Measurements from ENCODE around the gene VCAN. TPM values are rescaled to one million over a fixed set of nuclear protein-coding genes. Genes with fewer than 3 reads are reported as not detected.

Gene VCAN
- total RNA-seq, 1 experiment from 2014 or later = 0.12 TPM

GRCh38 chr5:83527722-83528438, 56.3 kb downstream of the VCAN start:
- DNase-seq (ENCODE audit: extremely low read depth, low read depth) = no peak

- no peak for DNase-seq (ENCODE audit: extremely low read depth, low read depth)
Measured at GRCh38 chr5:83528439-83528769, 56.9 kb downstream of the VCAN start.

GRCh38 chr5:83530193-83530592, 58.6 kb downstream of the VCAN start:
- DNase-seq (ENCODE audit: extremely low read depth, low read depth) = no peak

GRCh38 chr5:83531661-83532060, 60.1 kb downstream of the VCAN start:
- DNase-seq (ENCODE audit: extremely low read depth, low read depth) = no peak

- DNase-seq (ENCODE audit: extremely low read depth, low read depth) = no peak
Measured at GRCh38 chr5:83538786-83539462, 67.4 kb downstream of the VCAN start.

GRCh38 chr5:83539463-83539790, 67.9 kb downstream of the VCAN start:
- no peak for DNase-seq (ENCODE audit: extremely low read depth, low read depth)

- DNase-seq (ENCODE audit: extremely low read depth, low read depth) = no peak
Measured at GRCh38 chr5:83540105-83540504, 68.6 kb downstream of the VCAN start.

- no peak for DNase-seq (ENCODE audit: extremely low read depth, low read depth)
Measured at GRCh38 chr5:83540783-83541182, 69.2 kb downstream of the VCAN start.

GRCh38 chr5:83542839-83543238, 71.3 kb downstream of the VCAN start:
- no peak for DNase-seq (ENCODE audit: extremely low read depth, low read depth)

- no peak for DNase-seq (ENCODE audit: extremely low read depth, low read depth)
Measured at GRCh38 chr5:83543898-83544297, 72.4 kb downstream of the VCAN start.

GRCh38 chr5:83547161-83547560, 75.6 kb downstream of the VCAN start:
- DNase-seq (ENCODE audit: extremely low read depth, low read depth) = no peak

GRCh38 chr5:83547889-83548288, 76.3 kb downstream of the VCAN start:
- DNase-seq (ENCODE audit: extremely low read depth, low read depth) = no peak

GRCh38 chr5:83548581-83548980, 77.0 kb downstream of the VCAN start:
- no peak for DNase-seq (ENCODE audit: extremely low read depth, low read depth)

GRCh38 chr5:83549076-83549475, 77.5 kb downstream of the VCAN start:
- DNase-seq (ENCODE audit: extremely low read depth, low read depth) = no peak

- DNase-seq (ENCODE audit: extremely low read depth, low read depth) = no peak
Measured at GRCh38 chr5:83549674-83550073, 78.1 kb downstream of the VCAN start.

GRCh38 chr5:83551821-83552220, 80.3 kb downstream of the VCAN start:
- DNase-seq (ENCODE audit: extremely low read depth, low read depth) = no peak

GRCh38 chr5:83552275-83552674, 80.7 kb downstream of the VCAN start:
- no peak for DNase-seq (ENCODE audit: extremely low read depth, low read depth)

GRCh38 chr5:83553000-83553486, 81.5 kb downstream of the VCAN start:
- DNase-seq (ENCODE audit: extremely low read depth, low read depth) = no peak

GRCh38 chr5:83554133-83554532, 82.6 kb downstream of the VCAN start:
- DNase-seq (ENCODE audit: extremely low read depth, low read depth) = no peak

- DNase-seq (ENCODE audit: extremely low read depth, low read depth) = no peak
Measured at GRCh38 chr5:83554686-83555085, 83.1 kb downstream of the VCAN start.

- DNase-seq (ENCODE audit: extremely low read depth, low read depth) = no peak
Measured at GRCh38 chr5:83555263-83555662, 83.7 kb downstream of the VCAN start.

- no peak for DNase-seq (ENCODE audit: extremely low read depth, low read depth)
Measured at GRCh38 chr5:83556190-83556589, 84.6 kb downstream of the VCAN start.
